HPDE6-E6E7 (cell line): ENCODE measurements around the gene NFIA.

Source experiments
- DNase-seq: peaks from one replicate; pipeline ENCODE4 v3.0.0; 2011; ENCODE audit warnings: missing footprints; ENCODE audit errors: extremely low spot score

Gene NFIA

GRCh38 chr1:61395146-61395800, 312.9 kb downstream of the NFIA start:
- no peak for DNase-seq

- no peak for DNase-seq
Measured at GRCh38 chr1:61397495-61397894, 315.1 kb downstream of the NFIA start.

DNA sequence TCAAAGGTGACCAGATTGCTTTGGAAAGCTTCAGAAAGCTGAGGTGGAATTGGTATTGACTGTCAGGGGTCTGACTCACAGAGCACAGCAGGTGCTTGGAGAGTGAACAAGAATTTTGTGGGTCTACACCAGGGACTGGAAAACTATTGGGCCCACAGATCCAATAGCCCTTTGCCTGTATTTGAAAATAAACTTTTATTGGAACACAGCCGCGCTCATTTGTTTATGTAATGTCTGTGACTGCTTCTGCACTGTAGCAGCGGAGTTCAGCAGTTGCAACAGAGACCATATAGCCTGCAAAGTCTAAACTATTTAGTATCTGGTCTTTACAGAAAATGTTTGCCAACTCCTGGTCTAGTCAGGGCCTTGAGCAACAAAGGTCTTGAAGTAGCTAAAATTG, 315.6 kb downstream of the NFIA start:
- DNase-seq = no peak

GRCh38 chr1:61399199-61399598, 316.8 kb downstream of the NFIA start:
- no peak for DNase-seq

- DNase-seq = no peak
Measured at GRCh38 chr1:61400131-61400770, 317.9 kb downstream of the NFIA start.

DNA sequence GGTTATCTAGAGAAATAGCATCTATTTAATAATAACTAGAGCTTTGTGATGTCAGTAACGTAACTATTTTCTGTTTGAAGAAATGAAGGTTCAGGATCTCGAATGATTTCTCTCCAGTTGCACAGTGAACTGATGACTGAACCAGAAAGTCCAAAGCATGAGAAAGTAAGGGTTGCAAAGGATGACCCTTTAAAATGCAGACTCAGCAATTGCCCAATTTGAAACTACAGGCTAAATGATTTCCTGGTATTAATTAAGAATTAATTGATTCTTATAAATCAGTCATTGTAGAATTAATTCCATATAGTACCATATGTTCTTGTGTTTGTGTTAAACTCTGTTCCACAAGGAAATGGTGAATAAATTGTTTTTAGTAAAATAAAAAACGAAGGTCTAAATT, 318.6 kb downstream of the NFIA start:
- DNase-seq = no peak

GRCh38 chr1:61403679-61404596, 321.6 kb downstream of the NFIA start:
- no peak for DNase-seq

DNA sequence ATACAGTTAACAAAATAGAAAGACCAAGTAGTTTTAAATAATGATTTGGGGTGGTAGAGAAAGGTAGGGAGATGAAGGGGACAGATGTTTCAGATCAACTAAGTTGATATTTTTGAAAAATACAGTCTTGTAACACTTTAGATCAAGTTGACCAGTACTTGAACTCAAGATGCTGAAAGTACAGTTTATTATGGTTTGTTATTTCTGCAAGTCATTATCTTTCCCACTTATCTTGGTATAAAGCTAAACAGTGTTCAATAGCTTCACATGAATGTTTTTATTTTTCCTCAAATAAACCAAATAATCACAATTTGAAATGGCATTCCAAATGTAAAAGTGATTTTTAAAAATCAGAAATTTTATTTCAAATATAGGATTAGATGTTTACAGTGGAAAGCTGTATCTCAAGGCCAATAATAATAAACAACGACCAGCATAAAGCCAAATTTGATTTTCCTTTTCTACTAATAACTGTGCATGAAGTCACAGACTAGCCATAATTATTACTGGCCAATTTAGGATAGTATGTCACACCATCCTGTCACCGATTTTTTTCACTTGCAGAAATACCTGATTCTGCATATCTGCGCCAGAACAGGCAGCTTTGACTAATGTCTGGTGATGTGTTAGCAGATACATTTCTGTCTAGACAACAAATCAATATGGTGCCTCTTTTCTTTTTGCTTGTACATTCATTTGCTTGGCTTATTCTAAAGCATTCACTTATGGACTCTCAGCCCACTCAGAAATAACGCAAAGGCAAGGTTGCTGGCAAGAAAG, 322.4 kb downstream of the NFIA start:
- DNase-seq = no peak

DNA sequence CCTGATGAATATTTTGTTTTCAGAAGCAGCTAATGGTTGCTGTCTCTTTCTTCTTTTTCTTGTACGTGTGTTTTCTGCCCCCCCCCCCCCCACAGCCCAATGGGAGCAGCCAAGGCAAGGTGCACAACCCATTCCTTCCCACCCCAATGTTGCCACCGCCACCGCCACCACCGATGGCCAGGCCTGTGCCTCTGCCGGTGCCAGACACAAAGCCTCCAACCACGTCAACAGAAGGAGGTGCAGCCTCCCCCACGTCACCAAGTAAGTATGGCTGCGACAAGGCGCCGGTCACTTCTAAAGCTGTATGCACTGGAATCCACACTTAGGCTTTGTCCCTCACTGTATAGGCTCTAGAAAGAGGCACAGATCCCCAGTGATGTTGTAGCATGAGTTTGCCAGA, 324.1 kb downstream of the NFIA start:
- DNase-seq = no peak

DNA sequence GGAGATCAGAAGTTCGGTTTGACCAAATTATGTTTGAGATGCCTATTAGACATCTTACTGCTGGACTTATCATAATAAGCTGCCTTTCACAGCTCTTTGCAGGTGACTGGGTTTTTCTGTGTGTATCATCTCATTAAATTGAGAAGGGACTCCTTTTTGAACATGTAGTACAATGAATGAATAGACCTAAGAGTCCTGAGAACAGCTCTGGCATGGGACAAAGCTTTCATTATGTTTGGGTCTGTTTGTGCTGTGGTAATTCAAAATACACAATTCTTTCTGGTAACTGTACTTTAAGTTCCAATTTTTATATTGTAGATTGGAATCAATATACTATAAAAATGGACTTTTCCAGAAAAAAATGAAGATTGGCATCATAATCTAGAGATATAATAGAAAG, 330.2 kb downstream of the NFIA start:
- no peak for DNase-seq

DNA sequence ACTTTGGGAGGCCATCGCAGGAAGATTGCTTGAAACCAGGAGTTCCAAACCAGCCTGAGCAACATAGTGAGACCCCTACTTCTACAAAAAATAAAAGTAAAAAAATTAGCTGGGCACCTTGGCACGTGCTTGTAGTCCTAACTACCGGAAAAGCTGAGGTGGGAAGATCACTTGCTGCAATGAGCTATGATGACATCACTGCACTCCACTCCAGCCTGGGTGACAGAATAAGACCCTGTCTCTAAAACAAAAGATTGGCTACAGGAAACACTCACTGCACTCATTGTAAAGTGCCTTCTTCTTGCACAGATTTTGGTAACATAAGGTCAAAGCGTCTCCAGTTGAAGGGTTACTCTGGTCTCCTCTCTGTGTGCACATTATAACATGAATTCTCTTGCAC, 336.8 kb downstream of the NFIA start:
- no peak for DNase-seq

- no peak for DNase-seq
Measured at GRCh38 chr1:61419657-61420056, 337.3 kb downstream of the NFIA start.

DNA sequence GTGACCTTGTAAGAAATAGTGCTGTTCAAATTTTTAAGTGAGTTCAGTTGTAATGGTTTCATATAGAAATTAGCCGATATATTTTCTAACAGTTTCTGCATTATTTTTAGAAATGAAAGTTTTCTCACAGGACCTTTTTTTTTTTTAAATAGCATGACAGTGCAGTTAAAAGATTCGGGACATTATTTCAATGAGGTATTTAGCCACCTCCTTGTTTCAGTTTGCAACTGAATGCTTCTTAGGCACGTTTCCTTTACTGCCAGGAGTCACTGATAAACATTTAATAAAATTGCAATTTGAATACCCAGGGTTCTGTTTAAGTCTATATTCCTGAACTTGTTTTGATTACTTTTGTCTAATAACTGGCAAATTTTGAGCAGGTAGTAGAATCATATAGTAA, 337.9 kb downstream of the NFIA start:
- no peak for DNase-seq

DNA sequence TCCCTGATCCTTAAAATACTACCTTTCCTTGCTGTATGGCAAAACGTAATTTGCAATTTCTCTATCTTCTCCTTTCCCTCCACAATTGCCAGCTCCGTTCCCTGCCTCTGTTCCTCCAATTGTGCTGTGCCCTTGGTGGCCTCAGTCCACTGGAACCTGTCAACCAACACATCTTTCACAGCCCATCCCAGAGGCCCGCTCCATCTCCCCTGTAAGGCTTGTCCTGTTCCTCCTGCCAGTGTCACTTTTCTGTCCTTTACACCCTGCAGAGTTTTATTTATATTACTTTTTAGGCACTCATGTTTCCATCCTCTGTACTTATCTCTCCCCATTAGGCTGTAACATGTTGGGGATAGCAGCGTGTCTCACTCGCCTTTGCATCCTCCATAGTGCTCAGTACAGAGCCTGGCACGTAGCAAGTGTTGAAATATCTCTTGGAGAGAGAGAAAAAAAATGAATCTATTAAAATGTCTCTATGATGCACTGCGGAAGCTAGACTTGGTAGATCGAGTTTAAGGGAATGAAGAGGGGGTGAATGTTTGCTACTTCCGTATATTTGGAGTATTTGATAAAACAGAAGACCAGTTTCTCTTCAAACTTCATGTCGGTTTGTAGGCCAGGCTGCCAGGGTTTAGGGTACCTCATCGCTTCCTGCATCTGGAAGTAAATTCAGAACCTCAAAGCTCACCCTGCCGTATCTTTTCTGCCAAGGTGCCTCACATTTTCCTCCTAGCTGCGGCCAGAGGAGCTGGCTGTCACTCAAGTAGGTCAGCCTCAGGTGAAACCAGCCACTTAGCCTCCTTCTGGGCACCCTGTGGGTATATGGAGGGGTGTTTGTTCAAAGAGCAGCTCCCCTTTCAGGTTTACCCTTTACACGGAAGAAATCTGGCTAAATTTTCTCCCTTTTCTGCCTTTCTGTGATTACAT, 338.8 kb downstream of the NFIA start:
- no peak for DNase-seq

DNA sequence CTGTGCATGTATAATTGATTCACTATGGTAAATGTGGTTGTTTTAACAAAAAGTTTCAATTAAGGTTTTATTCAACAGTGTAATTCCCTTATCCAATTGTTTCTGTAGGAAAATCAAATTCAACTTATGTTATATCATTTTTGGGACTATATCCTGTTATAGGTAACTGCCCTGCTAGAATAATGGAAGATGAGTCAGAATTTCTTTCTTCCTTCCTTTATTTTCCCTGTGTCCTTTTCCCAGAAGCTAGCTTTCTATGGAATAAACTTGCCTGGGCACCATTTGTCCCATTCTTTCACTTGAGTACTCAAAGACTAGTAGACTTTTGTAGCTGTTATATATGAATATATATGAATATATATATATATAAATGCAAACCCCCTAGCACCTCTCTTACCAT, 341.3 kb downstream of the NFIA start:
- no peak for DNase-seq

DNA sequence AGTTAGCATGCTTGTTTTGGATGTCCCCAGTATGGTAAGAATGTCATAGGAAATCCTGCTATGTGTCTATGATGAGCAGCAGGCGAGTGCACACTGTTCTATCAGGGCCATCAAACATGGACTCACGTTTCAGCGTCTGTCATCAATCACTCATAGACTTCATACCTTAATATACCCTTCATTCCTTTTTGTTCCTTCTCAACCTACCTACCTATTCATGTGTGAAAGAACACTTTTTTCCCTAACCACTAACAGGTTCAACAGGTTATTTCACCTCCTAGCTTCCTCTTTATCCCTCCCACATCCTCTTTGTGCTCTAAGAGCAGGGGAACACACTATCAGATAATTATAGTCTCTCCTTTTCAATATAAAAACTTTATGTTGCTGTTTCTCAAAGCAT, 342.0 kb downstream of the NFIA start:
- DNase-seq = peak; percentile 57

GRCh38 chr1:61425040-61425439, 342.7 kb downstream of the NFIA start:
- DNase-seq = no peak

GRCh38 chr1:61426254-61426653, 343.9 kb downstream of the NFIA start:
- no peak for DNase-seq

- no peak for DNase-seq
Measured at GRCh38 chr1:61426885-61427284, 344.5 kb downstream of the NFIA start.

GRCh38 chr1:61427510-61427909, 345.1 kb downstream of the NFIA start:
- no peak for DNase-seq

DNA sequence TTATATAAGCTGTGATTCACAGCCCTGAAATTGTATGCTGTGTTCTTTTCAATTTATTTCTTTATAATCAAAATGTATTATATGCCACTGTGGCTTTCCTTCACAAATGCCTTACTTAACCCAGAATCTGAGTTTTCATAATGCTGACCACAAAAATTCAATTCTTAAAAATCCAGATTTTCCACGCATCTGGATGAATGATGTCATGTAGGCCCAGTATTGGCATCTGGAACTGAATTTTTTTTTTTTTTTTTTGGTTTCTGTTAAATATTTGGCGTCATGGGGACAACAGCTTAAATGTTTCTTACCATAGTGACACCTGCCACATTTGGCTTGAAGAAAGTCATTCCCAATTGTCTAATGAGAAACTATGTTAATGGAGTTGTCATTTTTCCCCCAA, 345.8 kb downstream of the NFIA start:
- DNase-seq = no peak
